GM19238 (cell line): ENCODE measurements around the gene MX1.
"Not testable (repeated sequence)": the region's sequence is repeated elsewhere in the genome, so short reads cannot be mapped to it uniquely, and the experiment has no call there.

Source experiments
- DNase-seq: peaks from one replicate; pipeline ENCODE4 v3.0.0; 2011; ENCODE audit warnings: low spot score; ENCODE audit not compliant: insufficient read length

The MX1 gene

DNA sequence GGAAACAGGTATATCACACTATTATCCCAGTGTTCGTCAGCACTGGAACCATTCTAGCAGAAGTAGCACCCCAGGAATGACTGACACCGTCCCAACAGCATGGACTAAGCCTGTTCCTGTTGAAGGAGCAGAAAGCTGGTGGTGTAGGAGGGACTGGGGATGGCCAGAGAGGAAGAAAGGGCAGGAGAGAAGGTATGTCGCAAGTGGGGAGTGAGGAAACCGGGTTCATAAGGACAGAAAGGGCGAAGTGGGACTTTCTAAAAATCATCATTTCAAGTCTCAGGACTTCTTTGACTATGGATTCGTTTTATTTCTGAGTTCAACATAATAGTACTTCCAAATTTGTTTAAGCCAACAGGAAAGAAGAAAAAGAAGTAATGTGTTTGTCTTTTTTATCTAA is 19.7 kb upstream of the MX1 start:
- DNase-seq: no peak

DNA sequence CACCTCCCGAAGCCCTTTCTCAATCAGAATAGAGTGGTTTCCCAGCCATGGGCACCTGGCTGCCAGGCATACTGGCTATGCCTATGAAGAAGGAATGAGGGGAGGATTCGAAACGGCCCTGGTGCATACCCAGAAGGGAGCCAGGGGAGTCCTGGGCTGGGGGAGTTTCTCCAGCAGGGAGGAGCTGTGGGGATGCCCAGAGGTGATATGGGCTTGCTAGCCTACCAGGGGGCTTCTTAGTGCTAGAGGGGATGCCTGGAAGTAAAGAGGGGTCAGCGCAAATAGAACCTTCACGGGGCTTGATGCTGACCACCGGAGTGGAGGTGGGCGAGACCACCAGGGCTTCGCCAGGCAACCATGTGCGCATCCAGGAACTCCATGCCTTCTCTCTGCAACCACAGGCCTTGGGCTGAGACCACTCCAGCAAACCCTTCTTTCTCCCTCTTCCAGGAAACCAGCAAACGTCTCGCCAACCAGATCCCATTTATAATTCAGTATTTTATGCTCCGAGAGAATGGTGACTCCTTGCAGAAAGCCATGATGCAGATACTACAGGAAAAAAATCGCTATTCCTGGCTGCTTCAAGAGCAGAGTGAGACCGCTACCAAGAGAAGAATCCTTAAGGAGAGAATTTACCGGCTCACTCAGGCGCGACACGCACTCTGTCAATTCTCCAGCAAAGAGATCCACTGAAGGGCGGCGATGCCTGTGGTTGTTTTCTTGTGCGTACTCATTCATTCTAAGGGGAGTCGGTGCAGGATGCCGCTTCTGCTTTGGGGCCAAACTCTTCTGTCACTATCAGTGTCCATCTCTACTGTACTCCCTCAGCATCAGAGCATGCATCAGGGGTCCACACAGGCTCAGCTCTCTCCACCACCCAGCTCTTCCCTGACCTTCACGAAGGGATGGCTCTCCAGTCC is 18.2 kb upstream of the MX1 start:
- DNase-seq: no peak

DNA sequence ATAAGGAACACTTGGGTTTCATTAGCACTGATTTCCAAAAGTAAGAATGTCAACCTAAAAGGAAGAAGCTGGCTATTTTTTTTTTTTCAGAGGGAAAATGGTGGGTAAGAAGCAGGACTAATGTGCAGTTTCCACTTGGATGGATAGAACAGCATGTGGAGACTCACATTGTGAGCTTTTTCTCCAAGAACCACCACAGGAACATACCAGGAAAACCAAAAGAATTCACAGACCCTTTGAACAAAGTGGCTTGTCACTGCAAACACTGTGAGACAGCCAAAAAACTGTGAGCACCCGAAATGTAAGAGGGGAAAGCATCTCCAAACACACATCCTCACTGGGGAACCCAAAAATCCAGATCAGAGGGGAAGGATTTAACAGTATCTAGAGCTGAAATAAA is 15.7 kb upstream of the MX1 start:
- no peak for DNase-seq

DNA sequence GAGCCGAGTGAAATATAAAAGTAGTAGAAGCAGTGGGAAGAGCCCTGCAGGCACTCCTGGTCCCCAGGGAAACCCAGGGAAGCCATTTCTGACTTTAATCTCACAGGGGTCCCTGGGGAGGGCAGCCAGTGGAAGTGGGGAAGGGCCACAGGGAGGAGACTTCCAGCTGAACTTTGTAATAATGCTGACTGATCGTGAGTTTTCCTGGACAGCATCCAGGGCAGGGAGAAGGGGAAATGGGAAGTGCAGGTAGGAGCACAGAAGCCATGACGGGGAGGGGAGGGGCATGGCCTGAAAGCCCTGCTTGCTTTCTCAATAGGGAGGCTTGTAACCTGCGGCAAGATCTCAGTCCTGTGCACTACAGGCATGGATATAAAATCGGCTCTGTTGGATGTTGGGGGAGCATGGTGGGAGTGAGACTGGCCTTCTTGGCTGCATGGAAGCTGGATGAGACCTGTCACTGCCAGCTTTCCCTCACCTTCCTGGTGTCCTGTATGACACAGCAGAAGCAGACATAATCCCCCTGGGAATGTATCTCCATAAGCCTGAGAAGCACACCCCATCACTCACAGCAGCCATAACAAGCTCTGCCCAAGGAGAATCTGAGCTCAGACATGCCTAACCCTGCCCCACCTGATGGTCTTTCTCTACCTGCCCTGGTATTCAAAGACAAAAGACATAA is 15.1 kb upstream of the MX1 start:
- no peak for DNase-seq

DNA sequence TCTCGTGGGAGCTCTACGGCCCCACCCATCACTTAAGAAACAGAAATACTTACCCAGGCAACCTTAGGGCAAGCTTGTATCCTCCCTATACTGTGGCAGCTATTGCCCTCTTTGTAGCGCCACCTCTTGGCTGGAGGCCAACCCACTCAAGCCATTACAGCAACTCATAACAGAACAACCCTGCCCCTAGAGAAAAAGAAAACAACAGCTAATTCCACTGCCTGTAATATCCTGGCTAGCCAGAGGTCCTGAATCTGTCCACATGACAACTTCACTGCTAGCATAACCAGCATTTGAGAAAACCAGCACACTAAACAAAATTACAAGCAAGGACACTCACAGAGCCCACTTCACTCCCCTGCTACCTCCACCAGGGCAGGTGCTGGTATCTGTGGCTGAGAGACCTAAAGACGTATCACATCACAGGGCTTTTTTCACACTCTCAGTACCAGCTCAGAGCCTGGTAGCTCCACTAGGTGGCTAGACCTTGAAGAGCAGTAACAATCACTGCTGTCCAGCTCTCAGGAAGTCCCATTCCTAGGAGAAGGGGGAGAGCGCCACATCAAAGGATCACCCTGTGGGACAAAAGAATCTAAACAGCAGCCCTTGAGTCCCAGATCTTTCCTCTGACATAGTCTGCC is 14.5 kb upstream of the MX1 start:
- no peak for DNase-seq

DNA sequence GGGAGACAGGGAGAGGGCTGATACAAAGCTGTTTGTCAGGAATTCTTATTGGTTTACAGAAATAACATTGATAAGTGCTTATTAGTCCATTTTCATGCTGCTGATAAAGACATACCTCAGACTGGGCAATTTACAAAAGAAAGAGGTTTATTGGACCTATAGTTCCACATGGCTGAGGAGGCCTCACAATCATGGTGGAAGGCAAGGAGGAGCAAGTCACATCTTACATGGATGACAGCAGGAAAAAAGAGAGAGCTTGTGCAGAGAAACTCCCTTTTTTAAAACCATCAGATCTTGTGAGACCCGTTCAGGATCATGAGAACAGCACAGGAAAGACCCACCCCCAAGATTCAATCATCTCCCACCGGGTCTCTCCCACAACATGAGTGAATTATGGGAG is 8.5 kb upstream of the MX1 start:
- DNase-seq: not testable (repeated sequence)

DNA sequence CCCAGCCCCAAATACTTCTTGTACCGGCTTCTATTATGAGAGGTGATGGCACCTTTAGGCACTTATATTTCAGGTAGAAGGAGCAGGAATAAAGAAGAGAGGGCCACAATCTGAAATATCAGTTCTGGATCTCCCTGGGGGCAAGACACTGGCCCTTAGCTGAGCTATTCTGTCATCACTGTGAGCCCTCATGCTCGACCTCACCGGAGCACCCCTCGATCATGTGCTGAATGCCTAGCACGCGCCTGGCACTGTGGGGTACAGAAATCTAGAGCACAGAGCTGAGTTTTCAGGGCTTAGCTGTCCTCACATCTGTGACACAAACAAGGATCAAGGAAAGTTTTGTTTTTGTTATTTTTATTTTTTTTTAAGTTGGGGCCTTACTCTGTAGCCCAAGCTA is 7.6 kb upstream of the MX1 start:
- DNase-seq: no peak

DNA sequence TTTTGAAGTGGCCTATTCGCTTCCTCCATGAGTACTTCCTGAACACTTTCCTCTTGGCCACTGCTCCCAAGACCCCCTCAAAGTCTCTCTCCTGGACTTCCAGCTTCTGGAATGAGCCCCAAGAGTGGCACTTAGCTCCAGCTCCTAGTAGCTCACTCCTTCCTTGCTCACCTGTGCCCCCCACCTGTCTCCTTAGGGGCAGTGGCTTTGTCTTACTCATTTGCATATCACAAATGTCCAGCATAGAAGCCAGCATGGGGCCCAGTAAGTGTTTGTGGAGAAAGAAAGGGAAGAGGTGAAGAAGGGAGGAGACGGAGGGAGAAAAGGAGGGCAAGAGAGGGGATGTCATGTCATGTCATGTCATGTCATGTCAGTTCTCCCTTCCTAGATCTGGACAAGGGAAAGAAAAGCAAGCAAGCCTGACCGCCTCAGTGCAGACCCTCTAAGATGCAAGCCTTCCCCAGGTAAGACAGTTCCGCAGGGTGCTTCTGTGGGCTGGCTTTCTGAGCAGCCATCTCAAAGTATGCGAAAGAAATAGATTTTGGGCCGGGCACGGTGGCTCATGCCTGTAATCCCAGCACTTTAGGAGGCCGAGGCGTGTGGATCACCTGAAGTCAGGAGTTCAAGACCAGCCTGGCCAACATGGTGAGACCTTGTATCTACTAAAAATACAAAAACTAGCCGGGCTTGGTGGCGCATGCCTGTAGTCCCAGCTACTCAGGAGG is 6.9 kb upstream of the MX1 start:
- no peak for DNase-seq

DNA sequence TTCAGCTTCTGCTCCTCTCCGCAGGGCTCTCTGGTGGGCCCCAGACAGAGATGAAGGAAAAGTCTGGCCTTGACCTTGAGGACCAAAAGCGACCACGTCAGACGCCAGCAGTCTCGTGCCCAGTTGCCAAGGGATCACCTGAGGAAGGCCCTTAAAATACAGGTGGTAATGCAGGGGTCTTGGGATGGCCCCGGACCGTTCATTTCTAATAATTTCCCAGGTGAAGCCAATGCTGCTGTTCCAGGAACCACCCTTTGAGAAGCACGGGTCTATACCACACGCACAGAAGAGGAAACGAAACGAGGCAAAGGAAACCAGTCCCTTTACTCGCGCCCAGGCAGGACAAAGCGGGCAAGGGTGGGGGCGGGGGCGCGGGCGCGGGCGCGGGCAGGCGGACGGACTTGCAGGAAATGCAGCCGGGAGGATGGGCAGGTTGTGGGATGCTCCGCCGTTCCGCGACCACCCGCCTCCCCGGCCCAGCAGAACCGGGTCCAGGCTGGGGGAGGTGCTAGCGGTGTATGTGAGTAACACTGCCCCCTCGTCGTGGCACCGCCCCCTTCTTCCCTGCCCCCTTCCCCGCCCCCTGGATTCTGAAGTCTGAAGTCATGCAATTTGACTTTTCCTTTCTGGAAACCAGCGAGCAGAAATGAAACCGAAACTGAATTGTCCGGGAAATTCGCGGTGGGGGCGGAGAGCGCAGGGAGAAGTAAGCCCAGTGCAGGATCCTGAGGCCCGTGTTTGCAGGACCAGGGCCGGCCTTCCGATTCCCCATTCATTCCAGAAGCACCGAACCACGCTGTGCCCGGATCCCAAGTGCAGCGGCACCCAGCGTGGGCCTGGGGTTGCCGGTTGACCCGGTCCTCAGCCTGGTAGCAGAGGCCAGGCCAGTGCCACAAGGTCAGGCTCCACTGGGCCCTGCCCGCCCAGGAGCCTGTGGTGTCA is 5.8 kb upstream of the MX1 start:
- DNase-seq: peak; percentile 52

DNA sequence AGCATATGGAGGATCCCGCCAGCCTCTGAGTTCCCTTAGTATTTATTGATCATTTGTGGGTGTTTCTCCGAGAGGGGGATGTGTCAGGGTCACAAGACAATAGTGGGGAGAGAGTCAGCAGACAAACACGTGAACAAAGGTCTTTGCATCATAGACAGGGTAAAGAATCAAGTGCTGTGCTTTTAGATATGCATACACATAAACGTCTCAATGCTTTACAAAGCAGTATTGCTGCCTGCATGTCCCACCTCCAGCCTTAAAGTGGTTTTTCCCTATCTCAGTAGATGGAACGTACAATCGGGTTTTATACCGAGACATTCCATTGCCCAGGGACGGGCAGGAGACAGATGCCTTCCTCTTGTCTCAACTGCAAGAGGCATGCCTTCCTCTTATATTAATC is 5.0 kb upstream of the MX1 start:
- not testable (repeated sequence) for DNase-seq

DNA sequence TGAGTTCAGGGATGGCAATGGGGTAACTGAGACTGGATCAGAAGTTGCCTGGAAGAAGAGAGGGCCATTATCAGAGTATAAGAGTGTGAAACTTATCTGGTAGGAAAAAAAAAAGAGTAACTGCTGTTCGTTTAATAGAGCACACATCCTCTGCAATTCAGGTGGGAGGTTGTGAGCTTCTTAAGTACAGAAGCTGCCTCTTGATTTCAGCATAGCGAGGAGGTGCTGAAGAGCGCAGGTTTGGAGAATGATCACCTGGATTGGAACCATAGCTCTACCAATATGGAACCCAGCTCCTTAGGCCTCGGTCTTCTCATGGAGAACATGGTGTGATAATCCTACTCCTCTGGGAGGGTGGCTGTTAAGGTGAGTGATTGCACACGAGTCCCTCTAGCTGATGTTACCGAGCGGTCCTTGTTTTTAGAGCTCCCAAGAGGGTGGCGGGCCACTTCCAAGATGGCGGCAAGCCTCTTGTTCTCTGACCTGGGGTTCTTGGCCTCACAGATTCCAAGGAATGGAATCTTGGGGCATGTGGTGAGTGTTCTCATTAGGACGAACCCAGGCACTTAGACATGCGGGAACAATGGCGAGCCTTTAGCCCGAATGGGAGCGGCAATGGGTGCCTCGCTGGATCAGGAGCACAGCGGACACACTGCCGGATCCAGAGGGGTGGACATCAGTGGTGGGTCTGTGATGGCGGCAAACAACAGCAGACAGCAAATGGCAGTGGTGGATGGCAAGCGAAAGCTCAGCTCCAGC is 3.3 kb upstream of the MX1 start:
- DNase-seq: no peak

DNA sequence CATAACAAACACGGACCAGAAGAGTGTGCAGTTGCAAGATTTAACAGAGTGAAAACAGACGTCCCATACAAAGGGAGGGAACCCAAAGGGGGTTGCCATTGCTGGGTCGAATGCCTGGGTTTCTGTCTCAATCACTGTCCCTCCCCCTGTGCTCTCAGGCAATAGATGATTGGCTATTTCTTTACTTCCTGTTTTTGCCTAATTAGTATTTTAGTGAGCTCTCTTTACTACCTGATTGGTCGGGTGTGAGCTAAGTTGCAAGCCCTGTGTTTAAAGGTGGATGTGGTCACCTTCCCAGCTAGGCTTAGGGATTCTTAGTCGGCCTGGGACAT is 2.8 kb upstream of the MX1 start:
- not testable (repeated sequence) for DNase-seq

DNA sequence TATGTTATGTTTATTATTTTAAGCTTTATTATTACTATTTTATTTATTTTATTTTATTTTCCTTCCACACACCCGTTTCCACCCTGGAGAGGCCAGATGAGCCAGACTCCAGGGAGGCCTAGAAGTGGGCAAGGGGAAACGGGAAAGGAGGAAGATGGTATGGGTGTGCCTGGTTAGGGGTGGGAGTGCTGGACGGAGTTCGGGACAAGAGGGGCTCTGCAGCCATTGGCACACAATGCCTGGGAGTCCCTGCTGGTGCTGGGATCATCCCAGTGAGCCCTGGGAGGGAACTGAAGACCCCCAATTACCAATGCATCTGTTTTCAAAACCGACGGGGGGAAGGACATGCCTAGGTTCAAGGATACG is 468 bp upstream of the MX1 start:
- DNase-seq: no peak

DNA sequence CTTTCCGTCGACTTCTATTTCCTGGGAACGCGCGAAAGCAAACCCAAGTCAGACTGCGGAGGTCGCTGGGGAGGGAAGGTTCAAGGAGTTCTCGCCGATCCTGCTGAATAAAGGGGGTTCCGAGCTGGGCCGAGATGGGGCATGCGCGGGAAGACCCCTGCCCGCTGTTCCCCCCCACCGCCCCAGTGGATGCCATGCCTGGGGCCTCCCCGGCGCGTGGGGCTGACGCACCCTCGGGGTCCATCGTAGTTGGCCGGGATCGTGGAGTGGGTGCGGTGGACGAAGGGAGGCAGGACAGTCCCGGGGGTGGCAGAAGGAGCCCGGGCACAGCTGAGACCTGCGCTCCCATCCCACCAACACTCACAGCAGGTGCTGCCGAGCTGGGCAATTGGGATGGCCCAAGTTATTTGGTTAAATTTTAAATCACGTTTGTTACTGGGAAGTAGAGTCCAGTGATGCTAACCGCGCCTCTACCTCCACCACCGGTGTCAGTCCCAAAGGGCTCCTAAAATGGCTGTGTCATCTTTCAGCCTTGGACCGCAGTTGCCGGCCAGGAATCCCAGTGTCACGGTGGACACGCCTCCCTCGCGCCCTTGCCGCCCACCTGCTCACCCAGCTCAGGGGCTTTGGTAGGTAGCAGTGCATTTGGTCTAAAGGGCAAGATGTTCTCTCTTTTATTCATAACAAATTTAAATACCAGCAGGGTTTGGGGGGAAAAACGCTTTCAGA is 801 bp downstream of the MX1 start:
- peak; percentile 26 for DNase-seq

DNA sequence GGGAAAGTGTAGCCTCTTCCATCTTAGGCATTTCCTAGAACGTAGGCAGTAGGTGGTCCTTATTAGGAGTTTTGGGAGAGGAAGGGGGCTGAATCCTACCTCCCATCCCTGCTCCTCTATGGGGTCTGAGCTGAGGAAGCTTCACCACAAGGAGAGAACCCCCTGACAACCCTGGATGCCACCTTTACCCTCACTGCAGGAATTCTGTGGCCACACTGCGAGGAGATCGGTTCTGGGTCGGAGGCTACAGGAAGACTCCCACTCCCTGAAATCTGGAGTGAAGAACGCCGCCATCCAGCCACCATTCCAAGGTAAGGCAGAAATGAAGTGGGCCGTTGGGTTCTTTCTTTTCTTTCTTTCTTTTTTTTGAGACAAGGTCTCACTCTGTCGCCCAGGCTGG is 1.5 kb downstream of the MX1 start:
- DNase-seq: no peak

DNA sequence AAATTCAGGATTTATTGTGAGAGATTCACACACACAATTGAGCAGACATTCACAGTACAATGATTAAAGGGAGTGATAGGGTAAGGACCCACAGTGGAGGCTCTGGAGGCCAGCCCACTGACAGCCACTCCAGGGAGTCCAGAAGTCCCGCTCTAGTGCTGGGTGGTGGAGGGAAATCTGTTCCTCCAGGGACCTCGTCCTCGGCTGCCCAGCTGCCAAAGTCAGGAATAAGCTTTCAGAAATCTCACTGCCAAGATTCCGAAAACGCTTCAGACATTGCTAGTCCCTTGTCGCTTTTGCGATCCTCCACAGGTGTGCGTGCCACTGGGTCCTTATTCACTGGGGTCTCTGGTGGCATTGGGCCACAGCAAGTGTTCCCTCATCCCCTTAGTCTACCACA is 2.3 kb downstream of the MX1 start:
- no peak for DNase-seq

DNA sequence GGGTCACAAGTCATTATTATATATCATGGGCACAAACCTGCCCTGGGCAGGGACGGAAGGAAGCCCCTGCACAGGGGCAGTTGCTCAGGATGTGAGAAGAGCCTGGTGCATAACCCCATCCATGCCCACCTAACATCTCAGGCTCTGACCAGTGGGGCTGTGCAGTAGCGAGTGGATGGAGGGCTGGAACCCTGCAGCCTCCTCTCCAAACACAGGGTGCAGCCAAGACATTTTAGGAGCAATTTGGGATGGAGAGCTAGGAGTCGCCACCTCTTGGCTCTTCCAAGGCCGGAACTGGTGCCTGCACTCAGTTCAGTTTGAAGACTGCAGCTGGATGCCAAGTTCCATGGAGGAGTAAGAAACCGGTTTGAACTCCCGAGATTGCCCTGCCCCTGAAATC is 2.8 kb downstream of the MX1 start:
- DNase-seq: no peak

DNA sequence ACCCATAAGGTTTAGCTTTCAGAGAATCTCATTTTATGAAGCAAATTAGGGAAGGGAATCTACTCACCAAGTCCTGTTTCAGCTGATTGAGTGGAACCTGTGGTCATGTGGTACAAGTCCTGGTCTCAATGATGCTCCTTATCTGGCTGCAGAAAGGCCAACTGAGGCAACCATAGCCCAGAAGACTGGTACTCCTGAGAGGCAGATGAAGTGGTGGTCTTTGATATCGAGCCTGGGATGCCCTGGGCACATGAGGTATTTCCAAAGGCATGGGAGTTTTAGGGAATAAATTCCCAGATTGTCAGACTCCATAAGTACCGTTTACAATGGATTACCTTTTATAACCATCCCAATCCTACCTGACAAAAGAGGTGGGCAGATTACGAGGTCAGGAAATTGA is 3.3 kb downstream of the MX1 start:
- no peak for DNase-seq

DNA sequence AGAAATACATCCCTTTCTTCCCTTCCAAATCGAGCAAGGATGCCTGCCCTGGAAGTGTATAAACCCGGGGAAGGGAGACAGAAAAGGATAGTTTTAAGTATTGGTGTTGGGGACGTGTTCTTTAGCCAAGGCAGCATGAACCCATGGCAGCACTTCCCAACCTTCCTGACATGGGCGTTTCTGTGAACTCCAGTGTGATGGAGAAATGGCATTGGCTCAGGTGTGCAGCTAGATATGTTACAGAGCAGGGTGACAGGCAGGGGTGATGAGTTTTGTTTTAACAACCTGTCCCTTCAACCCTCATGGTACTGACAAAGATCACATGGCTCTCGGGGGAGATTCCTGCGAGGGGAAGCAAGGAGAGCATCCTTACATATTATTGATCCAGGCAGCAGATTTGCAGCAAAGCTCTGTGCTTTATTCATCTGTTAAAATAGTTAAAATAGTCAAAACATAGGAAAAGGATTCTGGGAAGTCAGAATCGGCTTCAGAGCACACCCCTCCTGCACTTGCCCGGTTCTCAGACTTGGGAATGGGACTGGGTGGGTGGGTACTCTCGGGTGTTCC is 4.0 kb downstream of the MX1 start:
- DNase-seq: no peak
